OCI-LY7 (cell line): ENCODE results near the gene ATF1.

Source experiments
- CTCF ChIP-seq: fragments of 200-600 bp; sonication (generic); conservative IDR thresholded peaks from 2 replicates; pipeline ENCODE4 v1.5.1; 2014; ENCODE audit warnings: mild to moderate bottlenecking, antibody characterized with exemption, low read length, moderate library complexity, mixed read lengths
- EZH2phosphoT487 ChIP-seq: fragments of 200-600 bp; sonication (generic); IDR thresholded peaks from 2 replicates; pipeline ENCODE4 v1.6.1; 2018; ENCODE audit warnings: low read depth, borderline replicate concordance, mild to moderate bottlenecking, mixed run types, antibody characterized with exemption, low read length, moderate library complexity, mixed read lengths

GRCh38 chr12:50772877-50773276 lies 9.0 kb downstream of the ATF1 start:
- TF ChIP-seq CTCF = no peak
- no peak for TF ChIP-seq EZH2phosphoT487
